ENCODE measurements around the gene COQ9.

The COQ9 gene

DNA sequence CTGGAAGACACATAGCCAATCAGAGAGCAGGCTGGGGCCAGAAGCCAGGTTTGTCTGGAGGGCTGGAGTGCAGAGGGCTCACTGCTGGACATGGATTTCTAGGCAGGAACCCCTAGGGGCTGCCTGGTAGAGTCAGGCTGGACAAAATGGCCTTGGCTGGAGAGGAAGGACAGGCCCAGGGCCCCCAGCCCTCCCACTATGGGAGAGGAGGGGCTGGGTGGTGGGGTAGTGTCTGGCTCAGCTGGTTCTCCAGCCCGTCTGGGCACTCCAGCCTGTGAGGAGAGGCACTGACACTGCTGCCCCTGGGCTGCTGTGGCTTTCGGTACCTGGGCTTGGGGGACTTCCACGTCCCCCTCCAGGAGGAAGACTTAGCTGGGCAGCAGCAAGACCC is 60.8 kb downstream of the COQ9 start:
- Histone ChIP-seq H3K27me3 (ENCODE audit: low read depth, low read length) (no peaks in the 10 kb centered on the region), H3K36me3 (ENCODE audit: control insufficient read depth in 1 of 2, insufficient read depth in 2 of 2, low read length in 2 of 2) (peaks cover 0 to 11% of the 10 kb centered on the region in 2 donors), H3K4me3 (ENCODE audit: low read depth in 1 of 2, low read length in 2 of 2) (no peak overlapping the region), H3K4me1 (ENCODE audit: control insufficient read depth in 1 of 2, insufficient read depth in 2 of 2, low read length in 2 of 2) (peaks cover 0 to 6% of the 10 kb centered on the region in 2 donors), H3K27ac (ENCODE audit: low read length) (no peak overlapping the region), H3K9me3 (ENCODE audit: control insufficient read depth in 1 of 2, low read length in 2 of 2) (no peaks in the 10 kb centered on the region)

GRCh38 chr16:57509231-57509923 is 62.1 kb downstream of the COQ9 start:
- no peak overlapping the region for H3K27ac ChIP-seq (ENCODE audit: low read length)
- no peaks in the 10 kb centered on the region for H3K9me3 ChIP-seq (ENCODE audit: control insufficient read depth in 1 of 2, low read length in 2 of 2)
- peaks cover 0 to 6% of the 10 kb centered on the region in 2 donors for H3K4me1 ChIP-seq (ENCODE audit: control insufficient read depth in 1 of 2, insufficient read depth in 2 of 2, low read length in 2 of 2)

DNA sequence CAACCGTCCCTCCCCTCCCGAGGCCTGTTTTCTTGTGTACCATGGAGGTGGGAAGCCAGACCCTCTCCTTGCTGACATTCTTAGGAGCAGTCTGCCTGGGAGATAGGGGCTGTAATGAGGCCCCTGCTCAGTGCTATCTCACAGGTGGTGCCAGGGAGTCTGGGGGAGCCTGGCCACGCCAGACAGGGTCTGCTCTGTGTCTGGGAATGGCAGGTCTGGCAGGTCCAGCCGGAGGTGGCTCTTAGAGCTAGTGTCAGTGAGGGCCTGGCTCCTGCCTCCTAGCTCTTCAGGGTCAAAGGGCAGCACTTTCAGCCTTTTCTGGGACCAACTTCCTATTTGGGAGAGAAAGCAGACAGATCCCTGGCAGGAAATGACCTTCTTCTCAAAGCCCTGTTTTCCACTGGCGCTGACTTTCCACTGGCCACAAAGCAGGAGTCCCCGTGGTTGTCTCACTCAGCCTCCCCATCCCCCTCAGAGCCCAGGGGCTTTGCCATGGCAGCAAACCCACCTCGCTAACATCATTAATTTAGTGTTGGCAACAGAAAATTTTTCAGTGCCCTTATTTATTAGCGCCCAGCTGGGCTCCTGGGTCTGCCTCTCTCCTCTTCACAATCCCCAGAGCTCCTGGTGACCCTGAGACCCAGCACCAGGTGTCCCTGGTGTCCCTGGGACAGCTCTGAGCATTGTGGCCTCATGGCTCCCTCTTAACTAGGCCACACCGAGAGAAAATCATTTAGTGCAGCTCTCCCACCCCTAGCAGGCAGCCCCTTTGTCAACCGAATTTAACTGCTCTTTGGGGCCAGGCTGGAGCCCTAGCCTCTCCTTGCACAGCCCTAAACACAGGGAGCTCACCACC is 63.0 kb downstream of the COQ9 start:
- Histone ChIP-seq H3K4me1 (ENCODE audit: control insufficient read depth in 1 of 2, insufficient read depth in 2 of 2, low read length in 2 of 2) (peaks cover 0 to 6% of the 10 kb centered on the region in 2 donors), H3K4me3 (ENCODE audit: low read depth in 1 of 2, low read length in 2 of 2) (no peak overlapping the region), H3K9me3 (ENCODE audit: control insufficient read depth in 1 of 2, low read length in 2 of 2) (no peaks in the 10 kb centered on the region), H3K36me3 (ENCODE audit: control insufficient read depth in 1 of 2, insufficient read depth in 2 of 2, low read length in 2 of 2) (peaks cover 0 to 16% of the 10 kb centered on the region in 2 donors), H3K27ac (ENCODE audit: low read length) (no peak overlapping the region), H3K27me3 (ENCODE audit: low read depth, low read length) (no peaks in the 10 kb centered on the region)

More at GRCh38 chr16:57509231-57509923, 62.1 kb downstream of the COQ9 start:
- Histone ChIP-seq H3K36me3 (ENCODE audit: control insufficient read depth in 1 of 2, insufficient read depth in 2 of 2, low read length in 2 of 2) (peaks cover 0 to 16% of the 10 kb centered on the region in 2 donors), H3K27me3 (ENCODE audit: low read depth, low read length) (no peaks in the 10 kb centered on the region), H3K4me3 (ENCODE audit: low read depth in 1 of 2, low read length in 2 of 2) (no peak overlapping the region)
